Measurements from ENCODE around the gene SELENBP1. TPM values are rescaled to one million over a fixed set of nuclear protein-coding genes. Genes with fewer than 3 reads are reported as not detected.

SELENBP1 gene
- total and polyA plus RNA-seq, 9 of the 15 experiments (the other 6 are each of a cell fraction or from before 2014, with no cell fraction given): 25.8 to 81.2 (median 47.1) TPM

GRCh38 chr1:151408891-151409290 is 36.4 kb upstream of the SELENBP1 start:
- H3K36me3 ChIP-seq (ENCODE audit: control insufficient read depth, insufficient read depth, low read length): peaks cover 86% of the 10 kb centered on the region
- in situ Hi-C loops (cut with MboI) (loop anchor here (5.0 kb wide), 1 partner anchor 112 kb away; no protein-coding TSS in a partner anchor), intact Hi-C loops (cut with micrococcal nuclease) (no loop called here)
- FAIRE-seq: no peak
- ATAC-seq: no peak
- H3K4me1 ChIP-seq (replicated peaks in 1 of 2; ENCODE audit: control insufficient read depth in 2 of 2, insufficient read depth in 2 of 2, low read length in 2 of 2): no peaks in the 10 kb centered on the region
- H3K9ac ChIP-seq (ENCODE audit: insufficient read depth in 1 of 2, low read depth in 2 of 2, low read length in 2 of 2): no peak overlapping the region
- H3K9me1 ChIP-seq (ENCODE audit: control insufficient read depth, insufficient read depth, low read length): no peaks in the 10 kb centered on the region
- H3K79me2 ChIP-seq (ENCODE audit: control insufficient read depth, insufficient read depth, low read length): no peaks in the 10 kb centered on the region; the same call in 2 of the 3 replicates
- no peaks in the 10 kb centered on the region for H4K20me1 ChIP-seq (replicated peaks; ENCODE audit: control insufficient read depth, insufficient read depth, low read length)
- H3K27ac ChIP-seq (ENCODE audit: extremely low read depth, low read depth, low read length): no peak overlapping the region
- TF ChIP-seq CAMTA2 (CRISPR knock-in tag; conservative IDR thresholded peaks at IDR 0.05) (no peak), MXD1 (CRISPR knock-in tag; IDR thresholded peaks at IDR 0.05; ENCODE audit: borderline replicate concordance, poor library complexity, severe bottlenecking) (no peak), GABPB2 (CRISPR knock-in tag; conservative IDR thresholded peaks at IDR 0.05) (no peak), MTA2 (IDR thresholded peaks at IDR 0.05; ENCODE audit: low read depth) (no peak), NR2C2 (CRISPR knock-in tag; IDR thresholded peaks at IDR 0.05) (no peak), NR2C2 (tag; IDR thresholded peaks at IDR 0.05) (no peak), ETV1 (tag; conservative IDR thresholded peaks at IDR 0.05; ENCODE audit: low read depth) (no peak), ZNF740 (CRISPR knock-in tag; IDR thresholded peaks at IDR 0.05) (no peak), ZNF740 (tag; IDR thresholded peaks at IDR 0.05) (no peak), ZC3H8 (IDR thresholded peaks at IDR 0.05) (no peak), ZNF766 (CRISPR knock-in tag; conservative IDR thresholded peaks at IDR 0.05) (no peak)
- TF ChIP-seq, protein P1, sequence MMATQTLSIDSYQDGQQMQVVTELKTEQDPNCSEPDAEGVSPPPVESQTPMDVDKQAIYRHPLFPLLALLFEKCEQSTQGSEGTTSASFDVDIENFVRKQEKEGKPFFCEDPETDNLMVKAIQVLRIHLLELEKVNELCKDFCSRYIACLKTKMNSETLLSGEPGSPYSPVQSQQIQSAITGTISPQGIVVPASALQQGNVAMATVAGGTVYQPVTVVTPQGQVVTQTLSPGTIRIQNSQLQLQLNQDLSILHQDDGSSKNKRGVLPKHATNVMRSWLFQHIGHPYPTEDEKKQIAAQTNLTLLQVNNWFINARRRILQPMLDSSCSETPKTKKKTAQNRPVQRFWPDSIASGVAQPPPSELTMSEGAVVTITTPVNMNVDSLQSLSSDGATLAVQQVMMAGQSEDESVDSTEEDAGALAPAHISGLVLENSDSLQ (IDR thresholded peaks at IDR 0.05): no peak
- no peak overlapping the region for H3K4me2 ChIP-seq (ENCODE audit: insufficient read depth, low read length)
- CTCF ChIA-PET (ENCODE audit: low intra/inter-chr PET ratio): no interaction called here
- no peak overlapping the region for H3K4me3 ChIP-seq
- H3K27me3 ChIP-seq (ENCODE audit: control insufficient read depth in 2 of 2, insufficient read depth in 2 of 2, low read length in 2 of 2): no peaks in the 10 kb centered on the region
- no peak for DNase-seq (ENCODE audit: extremely low read depth in 1 of 4, low spot score in 3 of 4)
- H3K9me3 ChIP-seq (replicated peaks; ENCODE audit: control insufficient read depth, insufficient read depth, low read depth, low read length): no peaks in the 10 kb centered on the region
- POLR2A ChIA-PET: no interaction called here
- no peak overlapping the region for H2AFZ ChIP-seq (ENCODE audit: low read depth, low read length)
- no TSS peak for BruUV-seq (replicated peaks)
